HepG2 (cell line): ENCODE results near the gene DLG4. TPM values are rescaled to one million over a fixed set of nuclear protein-coding genes. Genes with fewer than 3 reads are reported as not detected.

Experiments
- ATAD3A ChIP-seq: sonication (generic); formaldehyde crosslinking; IDR thresholded peaks from 2 replicates; pipeline ENCODE4 v1.4.0; 2020; ENCODE audit warnings: missing genetic modification reagents
- ATF1 ChIP-seq: IDR thresholded peaks from 2 replicates; pipeline ENCODE4 v1.6.1; 2016; ENCODE audit warnings: mild to moderate bottlenecking, control low read depth
- BORCS8-MEF2B ChIP-seq: sonication (generic); formaldehyde crosslinking; IDR thresholded peaks from 2 replicates; pipeline ENCODE4 v1.8.0; 2022; ENCODE audit warnings: mild to moderate bottlenecking, missing genetic modification reagents
- CCDC6 ChIP-seq: sonication (generic); formaldehyde crosslinking; IDR thresholded peaks from 2 replicates; pipeline ENCODE4 v1.8.1; 2022; ENCODE audit warnings: mild to moderate bottlenecking, missing genetic modification reagents, moderate library complexity
- DMAP1 ChIP-seq: IDR thresholded peaks from 2 replicates; pipeline ENCODE4 v1.6.1; 2016
- EP300 ChIP-seq, 3 experiments: sonication (generic) in 1 of 3; formaldehyde crosslinking in 1 of 3; IDR thresholded peaks; 2 replicates each; pipeline versions ENCODE4 v1.5.1 to v1.6.1; 2011 to 2020; ENCODE audit warnings: low read depth in 2 of 3, low read length in 2 of 3, borderline replicate concordance in 1 of 3, improper control_type of control experiment in 1 of 3, mild to moderate bottlenecking in 1 of 3, missing genetic modification reagents in 1 of 3, moderate library complexity in 1 of 3
- FOXP4 ChIP-seq: sonication (generic); formaldehyde crosslinking; IDR thresholded peaks from 2 replicates; pipeline ENCODE4 v1.4.0; 2020; ENCODE audit warnings: missing genetic modification reagents
- GATAD2A ChIP-seq: IDR thresholded peaks from 2 replicates; pipeline ENCODE4 v1.6.1; 2016
- HDAC2 ChIP-seq: sonication (generic); formaldehyde crosslinking; IDR thresholded peaks from 2 replicates; pipeline ENCODE4 v1.4.0; 2020; ENCODE audit warnings: missing genetic modification reagents
- HIC2 ChIP-seq: sonication (generic); formaldehyde crosslinking; IDR thresholded peaks from 2 replicates; pipeline ENCODE4 v1.9.0; 2022; ENCODE audit warnings: low read depth, missing genetic modification reagents
- IKZF4 ChIP-seq: sonication (generic); formaldehyde crosslinking; IDR thresholded peaks from 2 replicates; pipeline ENCODE4 v1.5.1; 2020; ENCODE audit warnings: borderline replicate concordance, mild to moderate bottlenecking, low read depth, missing genetic modification reagents; ENCODE audit errors: not compliant biosample characterization
- IRX3 ChIP-seq: sonication (generic); formaldehyde crosslinking; IDR thresholded peaks from 2 replicates; pipeline ENCODE4 v1.8.1; 2023; ENCODE audit warnings: mild to moderate bottlenecking, low read depth, missing genetic modification reagents, borderline replicate concordance
- KDM6A ChIP-seq: IDR thresholded peaks from 2 replicates; pipeline ENCODE4 v1.6.1; 2016; ENCODE audit warnings: low read depth
- MED1 ChIP-seq: sonication (generic); formaldehyde crosslinking; IDR thresholded peaks from 2 replicates; pipeline ENCODE4 v1.4.0; 2020; ENCODE audit warnings: missing genetic modification reagents
- NFYB ChIP-seq: sonication (generic); formaldehyde crosslinking; IDR thresholded peaks from 2 replicates; pipeline ENCODE4 v1.4.0; 2020; ENCODE audit warnings: missing genetic modification reagents
- SIN3A ChIP-seq: IDR thresholded peaks from 2 replicates; pipeline ENCODE4 v1.6.1; 2011; ENCODE audit warnings: low read depth, mild to moderate bottlenecking, control low read depth, low read length, borderline replicate concordance
- SOX6 ChIP-seq, 2 experiments: fragments of 450-650 bp in 1 of 2; sonication (generic) in 1 of 2; formaldehyde crosslinking in 1 of 2; IDR thresholded peaks; 2 replicates each; pipeline versions ENCODE4 v1.4.0 to v1.6.1; 2017 to 2020; ENCODE audit warnings: antibody characterized with exemption in 1 of 2, mild to moderate bottlenecking in 1 of 2, missing genetic modification reagents in 1 of 2
- TFDP2 ChIP-seq: sonication (generic); formaldehyde crosslinking; IDR thresholded peaks from 2 replicates; pipeline ENCODE4 v1.4.0; 2020; ENCODE audit warnings: missing genetic modification reagents
- YEATS4 ChIP-seq: sonication (generic); formaldehyde crosslinking; IDR thresholded peaks from 2 replicates; pipeline ENCODE4 v1.4.0; 2020; ENCODE audit warnings: missing genetic modification reagents, borderline replicate concordance
- ZMYM4 ChIP-seq: sonication (generic); formaldehyde crosslinking; IDR thresholded peaks from 2 replicates; pipeline ENCODE4 v1.8.1; 2023; ENCODE audit warnings: mild to moderate bottlenecking, missing genetic modification reagents
- ZNF12 ChIP-seq: sonication (generic); formaldehyde crosslinking; IDR thresholded peaks from 2 replicates; pipeline ENCODE4 v1.5.0; 2020; ENCODE audit warnings: missing genetic modification reagents
- ZNF205 ChIP-seq: IDR thresholded peaks from 2 replicates; pipeline ENCODE4 v1.6.1; 2018; ENCODE audit warnings: missing biosample characterization, missing genetic modification reagents
- ZNF430 ChIP-seq: sonication (generic); formaldehyde crosslinking; IDR thresholded peaks from 2 replicates; pipeline ENCODE4 v1.9.0; 2021; ENCODE audit warnings: mild to moderate bottlenecking, missing genetic modification reagents
- ZNF547 ChIP-seq: sonication (generic); formaldehyde crosslinking; IDR thresholded peaks from 2 replicates; pipeline ENCODE4 v1.5.1; 2020; ENCODE audit warnings: mild to moderate bottlenecking, missing genetic modification reagents
- ZNF768 ChIP-seq: sonication (generic); formaldehyde crosslinking; IDR thresholded peaks from 2 replicates; pipeline ENCODE4 v1.4.0; 2020; ENCODE audit warnings: missing genetic modification reagents
- polyA plus RNA-seq, 8 experiments: library from polyadenylated mRNA; depleted of rRNA in 3 of 8; stranded (reverse) in 7 of 8; unstranded in 1 of 8; fragments of >200 nt; fragmentation: Illumina TruSeq in 4 of 8; extraction: Trizol in 4 of 8; gene quantifications; 2 replicates each; pipeline versions ENCODE4 v1.2.1 to v1.2.3, GENCODE V29; 2011 to 2016; ENCODE audit warnings: low read depth in 4 of 8, missing spikeins in 1 of 8, mixed read lengths in 1 of 8; ENCODE audit not compliant: insufficient read depth in 1 of 8
- total RNA-seq, 5 experiments: library from RNA; depleted of rRNA; stranded (reverse); fragments of >200 nt; fragmentation: Illumina TruSeq; extraction: Trizol; gene quantifications; 2 replicates each; pipeline ENCODE4 v1.2.3, GENCODE V29; 2016; ENCODE audit warnings: low read depth in 1 of 5

DLG4 gene
- total and polyA plus RNA-seq, 2 of the 13 experiments (the other 11 are each of a cell fraction or from before 2014, with no cell fraction given) = 0.71 to 4.3 TPM

- TF ChIP-seq FOXP4 (CRISPR knock-in tag) (peak; percentile 40; the same call in 1 of the 2 replicates), BORCS8-MEF2B (CRISPR knock-in tag) (peak; percentile 28; the same call in 1 of the 2 replicates), ZNF12 (CRISPR knock-in tag) (peak; percentile 73; the same call in 1 of the 2 replicates), HIC2 (peak; percentile 72), KDM6A (CRISPR knock-in tag) (peak; percentile 62; the same call in 1 of the 2 replicates), YEATS4 (CRISPR knock-in tag) (peak; percentile 72), DMAP1 (CRISPR knock-in tag) (peak; percentile 72), SOX6 (IDR thresholded peaks at IDR 0.05) (no peak), SOX6 (CRISPR knock-in tag; IDR thresholded peaks at IDR 0.05) (peak; percentile 93), ZMYM4 (CRISPR knock-in tag) (0 out of 2 replicates have a peak, but pooled peaks have one; percentile 44), IKZF4 (CRISPR knock-in tag) (no peak), GATAD2A (CRISPR knock-in tag) (peak; percentile 86), ZNF547 (CRISPR knock-in tag) (0 out of 2 replicates have a peak, but pooled peaks have one; percentile 47), ATAD3A (CRISPR knock-in tag) (no peak), ZNF768 (peak; percentile 82), ATF1 (CRISPR knock-in tag) (0 out of 2 replicates have a peak, but pooled peaks have one; percentile 28), ZNF430 (CRISPR knock-in tag) (no peak), SIN3A (0 out of 2 replicates have a peak, but pooled peaks have one; percentile 48), ZNF205 (CRISPR knock-in tag) (peak; percentile 40; the same call in 1 of the 2 replicates), EP300 (IDR thresholded peaks at IDR 0.05; ENCODE audit: low read depth in 2 of 2, low read length in 2 of 2) (peak; percentile 11 to 42; a peak in 1 of 4 replicates), EP300 (CRISPR knock-in tag; IDR thresholded peaks at IDR 0.05; ENCODE audit: borderline replicate concordance) (no peak), TFDP2 (0 out of 2 replicates have a peak, but pooled peaks have one; percentile 22), HDAC2 (peak; percentile 39; the same call in 1 of the 2 replicates), CCDC6 (CRISPR knock-in tag) (peak; percentile 56; the same call in 1 of the 2 replicates), NFYB (CRISPR knock-in tag) (no peak), MED1 (peak; percentile 72), IRX3 (no peak)
Observed at GRCh38 chr17:7258731-7259554, 39.3 kb upstream of the DLG4 start (continued).
